Measurements from ENCODE around the gene PBX1. TPM values are rescaled to one million over a fixed set of nuclear protein-coding genes. Genes with fewer than 3 reads are reported as not detected.

The PBX1 gene
- total and polyA plus RNA-seq, 2 donors (not counting 3 experiments of a cell fraction or from before 2014, with no cell fraction given) = 10.7 to 24.1 TPM

DNA sequence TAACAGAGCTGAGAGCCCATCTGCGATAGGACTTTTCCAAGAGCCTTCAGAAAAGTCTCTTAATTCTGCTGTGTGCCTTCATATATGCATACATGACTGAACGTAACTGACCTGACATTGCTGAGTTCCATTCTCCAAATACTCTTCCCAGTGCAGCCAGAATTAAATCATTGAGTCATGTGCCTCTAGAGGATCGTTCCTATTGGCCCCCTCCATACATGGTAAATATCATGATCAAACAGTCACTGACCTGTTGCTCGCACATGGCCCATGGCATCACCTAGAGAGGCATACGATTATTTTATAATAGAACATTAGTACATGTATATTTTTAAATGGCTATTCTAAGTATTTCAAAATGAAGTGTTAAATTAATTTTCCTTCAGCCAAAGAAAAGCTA, 186.8 kb downstream of the PBX1 start:
- Histone ChIP-seq H3K4me3 (replicated peaks in 1 of 3; ENCODE audit: insufficient read depth in 1 of 3, low read depth in 1 of 3, low read length in 3 of 3) (no peak overlapping the region), H2AFZ (ENCODE audit: low read depth, low read length) (no peak overlapping the region), H3K9me3 (replicated peaks; ENCODE audit: control insufficient read depth, insufficient read depth, low read length) (no peaks in the 10 kb centered on the region), H3K27ac (ENCODE audit: insufficient read depth, low read depth, low read length) (no peak overlapping the region), H3K79me2 (ENCODE audit: control insufficient read depth, insufficient read depth, low read length) (no peaks in the 10 kb centered on the region), H3K9ac (replicated peaks; ENCODE audit: extremely low read depth, insufficient read depth, low read length) (no peak overlapping the region), H4K20me1 (replicated peaks; ENCODE audit: control insufficient read depth, extremely low read depth, insufficient read depth, low read length) (no peaks in the 10 kb centered on the region), H3K4me1 (ENCODE audit: control insufficient read depth, extremely low read depth, insufficient read depth, low read length) (peaks cover 5% of the 10 kb centered on the region), H3K27me3 (ENCODE audit: control insufficient read depth in 2 of 2, insufficient read depth in 2 of 2, low read length in 2 of 2) (no peaks in the 10 kb centered on the region), H3K9me1 (replicated peaks; ENCODE audit: control insufficient read depth, extremely low read depth, insufficient read depth, low read length) (no peaks in the 10 kb centered on the region), H3K36me3 (ENCODE audit: control insufficient read depth in 2 of 2, extremely low read depth in 1 of 2, insufficient read depth in 2 of 2, low read length in 2 of 2) (no peaks in the 10 kb centered on the region), H3K4me2 (ENCODE audit: insufficient read depth, low read length) (no peak overlapping the region)
- BruUV-seq (replicated peaks) = no TSS peak
- dilution Hi-C loops (cut with MboI; ENCODE audit: extremely low pct_ligation_motif_present, low sequenced_read_pairs) = no loop called here
- intact Hi-C loops (cut with micrococcal nuclease) = no loop called here
- DNase-seq (ENCODE audit: low read depth, low spot score) (no peak), FAIRE-seq (no peak)
- ChIA-PET CTCF (interaction anchor here (1.2 kb wide), 1 partner anchor 41 kb away, joined by 3 read pairs; no protein-coding TSS in a partner anchor), POLR2A (no interaction called here)
- no peak for TF ChIP-seq POLR2A (IDR thresholded peaks at IDR 0.05; ENCODE audit: low read depth, low read length)
- TF ChIP-seq, protein P1, sequence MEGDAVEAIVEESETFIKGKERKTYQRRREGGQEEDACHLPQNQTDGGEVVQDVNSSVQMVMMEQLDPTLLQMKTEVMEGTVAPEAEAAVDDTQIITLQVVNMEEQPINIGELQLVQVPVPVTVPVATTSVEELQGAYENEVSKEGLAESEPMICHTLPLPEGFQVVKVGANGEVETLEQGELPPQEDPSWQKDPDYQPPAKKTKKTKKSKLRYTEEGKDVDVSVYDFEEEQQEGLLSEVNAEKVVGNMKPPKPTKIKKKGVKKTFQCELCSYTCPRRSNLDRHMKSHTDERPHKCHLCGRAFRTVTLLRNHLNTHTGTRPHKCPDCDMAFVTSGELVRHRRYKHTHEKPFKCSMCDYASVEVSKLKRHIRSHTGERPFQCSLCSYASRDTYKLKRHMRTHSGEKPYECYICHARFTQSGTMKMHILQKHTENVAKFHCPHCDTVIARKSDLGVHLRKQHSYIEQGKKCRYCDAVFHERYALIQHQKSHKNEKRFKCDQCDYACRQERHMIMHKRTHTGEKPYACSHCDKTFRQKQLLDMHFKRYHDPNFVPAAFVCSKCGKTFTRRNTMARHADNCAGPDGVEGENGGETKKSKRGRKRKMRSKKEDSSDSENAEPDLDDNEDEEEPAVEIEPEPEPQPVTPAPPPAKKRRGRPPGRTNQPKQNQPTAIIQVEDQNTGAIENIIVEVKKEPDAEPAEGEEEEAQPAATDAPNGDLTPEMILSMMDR (IDR thresholded peaks at IDR 0.05; ENCODE audit: extremely low read depth in 1 of 2, insufficient read depth in 1 of 2, low read depth in 1 of 2, low read length in 2 of 2) = no peak
- TF ChIP-seq MYC (IDR thresholded peaks at IDR 0.05; ENCODE audit: low read depth, low read length) = no peak
- no peak for TF ChIP-seq JUN (IDR thresholded peaks at IDR 0.05; ENCODE audit: borderline replicate concordance, insufficient read depth, insufficient read length, low read depth)

DNA sequence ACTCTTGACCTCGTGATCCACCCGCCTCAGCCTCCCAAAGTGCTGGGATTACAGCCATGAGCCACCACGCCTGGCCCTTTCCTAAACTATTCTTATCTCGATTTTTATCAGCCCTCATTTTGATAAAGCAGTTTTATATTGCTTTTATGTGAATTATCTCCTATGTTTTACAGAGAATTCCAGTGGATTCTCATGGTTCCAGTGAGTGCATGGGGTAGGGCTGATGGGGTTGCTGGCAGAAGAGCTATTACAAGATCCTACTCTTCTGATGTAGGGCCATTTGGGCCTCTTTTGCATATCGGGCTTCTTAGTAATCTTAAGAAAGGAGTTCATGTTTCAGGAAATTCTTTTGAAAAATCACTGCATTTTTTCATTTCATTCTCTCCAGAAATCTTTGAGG, 187.6 kb downstream of the PBX1 start:
- H3K36me3 ChIP-seq (ENCODE audit: control insufficient read depth in 2 of 2, extremely low read depth in 1 of 2, insufficient read depth in 2 of 2, low read length in 2 of 2) = no peaks in the 10 kb centered on the region
- H4K20me1 ChIP-seq (replicated peaks; ENCODE audit: control insufficient read depth, extremely low read depth, insufficient read depth, low read length) = no peaks in the 10 kb centered on the region
- no peak overlapping the region for H3K4me2 ChIP-seq (ENCODE audit: insufficient read depth, low read length)
- no peak for TF ChIP-seq JUN (IDR thresholded peaks at IDR 0.05; ENCODE audit: borderline replicate concordance, insufficient read depth, insufficient read length, low read depth)
- TF ChIP-seq GATA2 (IDR thresholded peaks at IDR 0.05; ENCODE audit: insufficient read depth, insufficient read length, low read depth, low read length) = no peak
- no peak for TF ChIP-seq FOS (IDR thresholded peaks at IDR 0.05; ENCODE audit: borderline replicate concordance, insufficient read depth, low read length)
- no peak for TF ChIP-seq EZH2 (IDR thresholded peaks at IDR 0.05; ENCODE audit: borderline replicate concordance, low read depth, low read length, severe bottlenecking)
- TF ChIP-seq, protein P2, sequence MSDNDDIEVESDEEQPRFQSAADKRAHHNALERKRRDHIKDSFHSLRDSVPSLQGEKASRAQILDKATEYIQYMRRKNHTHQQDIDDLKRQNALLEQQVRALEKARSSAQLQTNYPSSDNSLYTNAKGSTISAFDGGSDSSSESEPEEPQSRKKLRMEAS (IDR thresholded peaks at IDR 0.05; ENCODE audit: insufficient read depth, insufficient read length) = no peak
- TF ChIP-seq MYC (IDR thresholded peaks at IDR 0.05; ENCODE audit: low read depth, low read length) = no peak
- TF ChIP-seq, protein P1 (IDR thresholded peaks at IDR 0.05; ENCODE audit: extremely low read depth in 1 of 2, insufficient read depth in 1 of 2, low read depth in 1 of 2, low read length in 2 of 2) = no peak
- no peak for TF ChIP-seq POLR2AphosphoS5 (IDR thresholded peaks at IDR 0.05; ENCODE audit: insufficient read depth, low read depth, low read length)
- TF ChIP-seq POLR2A (IDR thresholded peaks at IDR 0.05; ENCODE audit: low read depth, low read length) = no peak
- no peak overlapping the region for H2AFZ ChIP-seq (ENCODE audit: low read depth, low read length)
- intact Hi-C loops (cut with micrococcal nuclease) (no loop called here), dilution Hi-C loops (cut with MboI; ENCODE audit: extremely low pct_ligation_motif_present, low sequenced_read_pairs) (no loop called here)
- H3K9me1 ChIP-seq (replicated peaks; ENCODE audit: control insufficient read depth, extremely low read depth, insufficient read depth, low read length) = no peaks in the 10 kb centered on the region
- H3K4me1 ChIP-seq (ENCODE audit: control insufficient read depth, extremely low read depth, insufficient read depth, low read length) = peaks cover 5% of the 10 kb centered on the region
- H3K27me3 ChIP-seq (ENCODE audit: control insufficient read depth in 2 of 2, insufficient read depth in 2 of 2, low read length in 2 of 2) = no peaks in the 10 kb centered on the region
- ChIA-PET POLR2A (no interaction called here), CTCF (interaction anchor here (2.4 kb wide), 1 partner anchor 40 kb away, joined by 7 read pairs; no protein-coding TSS in a partner anchor)
- no peak overlapping the region for H3K4me3 ChIP-seq (replicated peaks in 1 of 3; ENCODE audit: insufficient read depth in 1 of 3, low read depth in 1 of 3, low read length in 3 of 3)
- no peaks in the 10 kb centered on the region for H3K79me2 ChIP-seq (ENCODE audit: control insufficient read depth, insufficient read depth, low read length)
- no TSS peak for BruUV-seq (replicated peaks)
- H3K27ac ChIP-seq (ENCODE audit: insufficient read depth, low read depth, low read length) = no peak overlapping the region
- DNase-seq (ENCODE audit: low read depth, low spot score) (no peak), FAIRE-seq (no peak)
- H3K9me3 ChIP-seq (replicated peaks; ENCODE audit: control insufficient read depth, insufficient read depth, low read length) = no peaks in the 10 kb centered on the region
- no peak overlapping the region for H3K9ac ChIP-seq (replicated peaks; ENCODE audit: extremely low read depth, insufficient read depth, low read length)
